GM19193 (cell line): ENCODE results near the gene TBC1D21.

Source experiments
- POLR2A ChIP-seq: IDR thresholded peaks from 4 replicates; pipeline ENCODE4 v1.6.1; 2011; ENCODE audit not compliant: insufficient read depth, insufficient read length; ENCODE audit errors: extremely low read depth

Gene TBC1D21

GRCh38 chr15:73873456-73873855 is at the start of gene TBC1D21:
TBC1D21 (plus strand) TSS chr15:73873564; CDS start chr15:73873710, 146 bp downstream.
- TF ChIP-seq POLR2A = no peak

GRCh38 chr15:73826711-73827251 is 46.6 kb upstream of the TBC1D21 start:
- TF ChIP-seq POLR2A = no peak

GRCh38 chr15:73829523-73829922 is 43.8 kb upstream of the TBC1D21 start:
- TF ChIP-seq POLR2A = no peak

GRCh38 chr15:73832657-73833056 is 40.7 kb upstream of the TBC1D21 start:
- TF ChIP-seq POLR2A = no peak

GRCh38 chr15:73836845-73837244 is 36.5 kb upstream of the TBC1D21 start:
- no peak for TF ChIP-seq POLR2A

- no peak for TF ChIP-seq POLR2A
Measured at GRCh38 chr15:73838831-73839426, 34.4 kb upstream of the TBC1D21 start.

GRCh38 chr15:73839699-73840377 is 33.5 kb upstream of the TBC1D21 start:
- TF ChIP-seq POLR2A = no peak

GRCh38 chr15:73840771-73841170 is 32.6 kb upstream of the TBC1D21 start:
- no peak for TF ChIP-seq POLR2A

- no peak for TF ChIP-seq POLR2A
Measured at GRCh38 chr15:73841756-73842725, 31.3 kb upstream of the TBC1D21 start.

- TF ChIP-seq POLR2A = no peak
Measured at GRCh38 chr15:73843787-73844186, 29.6 kb upstream of the TBC1D21 start.

GRCh38 chr15:73844356-73844755 is 29.0 kb upstream of the TBC1D21 start:
- TF ChIP-seq POLR2A = no peak

- no peak for TF ChIP-seq POLR2A
Measured at GRCh38 chr15:73845507-73845906, 27.9 kb upstream of the TBC1D21 start.

- no peak for TF ChIP-seq POLR2A
Measured at GRCh38 chr15:73845907-73846306, 27.5 kb upstream of the TBC1D21 start.

- no peak for TF ChIP-seq POLR2A
Measured at GRCh38 chr15:73849641-73850040, 23.7 kb upstream of the TBC1D21 start.

- no peak for TF ChIP-seq POLR2A
Measured at GRCh38 chr15:73850228-73850627, 23.1 kb upstream of the TBC1D21 start.

- no peak for TF ChIP-seq POLR2A
Measured at GRCh38 chr15:73851689-73852088, 21.7 kb upstream of the TBC1D21 start.

- TF ChIP-seq POLR2A = no peak
Measured at GRCh38 chr15:73852507-73852906, 20.9 kb upstream of the TBC1D21 start.
